Cardiac septum (tissue), 1 donor: ENCODE results near the gene CFC1B. TPM values are rescaled to one million over a fixed set of nuclear protein-coding genes. Genes with fewer than 3 reads are reported as not detected.
"Not testable (repeated sequence)": the region's sequence is repeated elsewhere in the genome, so short reads cannot be mapped to it uniquely, and the experiment has no call there.

Source experiments
- DNase-seq: peaks from one replicate; pipeline ENCODE4 v3.0.0-alpha.2; 2020; ENCODE audit warnings: low spot score
- intact Hi-C: fragments of 100-400 bp; cut with DNase I; formaldehyde crosslinking; loops from one replicate; pipeline ENCODE4 v1.14.0; 2022
- total RNA-seq: library from RNA; stranded (reverse); fragmentation: NEBNext Ultra II Directional; extraction: Animal tissue kit (Norgen Biotek cat#: 25700); gene quantifications from one replicate; pipeline ENCODE4 v1.2.1, GENCODE V29; 2021
- donor health status: DM: no; HTN: no; CAD: no.

Gene CFC1B
- total RNA-seq, 1 donor from 2014 or later = not detected

DNA sequence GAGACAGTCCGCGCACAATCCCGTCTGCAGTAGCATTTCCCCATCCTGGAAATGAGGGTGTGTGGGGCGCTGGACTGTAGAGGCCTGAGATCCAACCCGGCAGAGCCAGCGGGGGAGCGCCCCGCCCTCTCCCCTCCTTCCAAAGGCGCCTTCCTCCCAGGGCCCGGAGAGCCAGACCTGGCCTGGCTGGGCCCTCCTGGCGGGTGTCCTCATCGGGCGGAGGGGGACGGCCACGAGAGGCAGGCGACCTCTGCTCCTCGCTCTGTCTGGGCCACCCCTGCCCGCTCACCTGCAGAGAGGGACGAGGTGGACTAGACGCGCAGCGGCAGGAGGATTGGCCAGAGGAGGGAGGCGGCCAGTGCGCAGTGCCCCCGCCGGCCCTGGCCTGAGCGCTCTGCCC lies 28.5 kb downstream of the CFC1B start:
- intact Hi-C loops, DNase-seq: not testable (repeated sequence)

DNA sequence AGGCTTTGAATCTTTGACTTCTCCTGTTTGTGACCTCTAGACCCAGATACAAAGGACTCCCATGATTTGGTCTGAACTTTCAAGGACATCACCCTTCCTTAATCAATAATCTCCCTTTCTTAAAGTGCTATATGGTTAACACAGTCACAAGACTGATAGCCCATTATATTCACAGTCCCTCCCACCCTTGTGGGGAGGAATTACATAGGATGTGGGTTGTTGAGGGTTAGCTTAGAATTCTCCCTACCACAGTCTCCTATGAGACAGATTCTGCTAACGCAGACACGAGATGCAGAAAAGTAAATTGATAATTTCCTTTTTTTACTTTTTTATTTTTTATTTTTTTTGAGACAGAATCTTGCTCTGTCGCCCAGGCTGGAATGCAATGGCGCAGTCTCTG lies 33.2 kb downstream of the CFC1B start:
- DNase-seq, intact Hi-C loops: not testable (repeated sequence)

DNA sequence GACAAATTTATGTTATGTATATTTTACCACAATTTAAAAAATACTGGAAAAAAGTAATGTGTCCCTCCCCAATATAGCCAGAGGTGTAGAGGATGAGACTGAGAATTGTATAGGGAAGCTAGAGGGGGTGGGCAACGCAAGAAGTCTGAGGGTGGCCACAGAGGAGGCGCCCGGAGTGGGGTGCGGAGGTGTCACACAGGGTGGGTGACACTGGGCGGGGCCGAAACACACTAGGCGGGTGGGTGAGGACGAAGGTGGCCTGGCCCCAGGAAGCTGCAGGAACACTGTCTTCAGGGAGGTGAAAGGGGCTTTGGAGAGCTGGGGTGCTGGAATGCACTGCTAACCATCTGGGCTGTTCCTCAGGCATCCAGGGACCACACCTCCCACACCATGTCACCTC lies 35.4 kb downstream of the CFC1B start:
- intact Hi-C loops, DNase-seq: not testable (repeated sequence)

DNA sequence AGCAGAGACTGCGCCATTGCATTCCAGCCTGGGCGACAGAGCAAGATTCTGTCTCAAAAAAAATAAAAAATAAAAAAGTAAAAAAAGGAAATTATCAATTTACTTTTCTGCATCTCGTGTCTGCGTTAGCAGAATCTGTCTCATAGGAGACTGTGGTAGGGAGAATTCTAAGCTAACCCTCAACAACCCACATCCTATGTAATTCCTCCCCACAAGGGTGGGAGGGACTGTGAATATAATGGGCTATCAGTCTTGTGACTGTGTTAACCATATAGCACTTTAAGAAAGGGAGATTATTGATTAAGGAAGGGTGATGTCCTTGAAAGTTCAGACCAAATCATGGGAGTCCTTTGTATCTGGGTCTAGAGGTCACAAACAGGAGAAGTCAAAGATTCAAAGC lies 45.1 kb downstream of the CFC1B start:
- intact Hi-C loops, DNase-seq: not testable (repeated sequence)

DNA sequence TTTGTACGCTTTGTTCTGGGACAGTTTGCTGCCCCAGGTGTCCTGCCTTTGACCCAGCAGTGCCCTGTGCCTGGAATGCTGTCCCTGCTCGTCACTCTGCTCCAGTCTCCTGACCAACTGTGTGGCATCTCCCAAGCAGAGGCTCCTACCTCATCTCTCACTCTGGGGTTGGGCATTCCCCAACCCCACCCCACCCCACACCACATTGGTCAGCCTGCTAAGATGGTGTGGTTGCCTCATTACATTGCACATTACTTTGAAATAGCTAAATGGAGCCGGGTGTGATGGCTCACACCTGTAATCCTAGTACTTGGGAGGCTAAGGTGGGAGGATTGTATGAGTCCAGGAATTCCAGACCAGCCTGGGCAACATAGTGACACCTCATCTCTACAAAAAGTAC lies 50.9 kb downstream of the CFC1B start:
- intact Hi-C loops, DNase-seq: not testable (repeated sequence)

DNA sequence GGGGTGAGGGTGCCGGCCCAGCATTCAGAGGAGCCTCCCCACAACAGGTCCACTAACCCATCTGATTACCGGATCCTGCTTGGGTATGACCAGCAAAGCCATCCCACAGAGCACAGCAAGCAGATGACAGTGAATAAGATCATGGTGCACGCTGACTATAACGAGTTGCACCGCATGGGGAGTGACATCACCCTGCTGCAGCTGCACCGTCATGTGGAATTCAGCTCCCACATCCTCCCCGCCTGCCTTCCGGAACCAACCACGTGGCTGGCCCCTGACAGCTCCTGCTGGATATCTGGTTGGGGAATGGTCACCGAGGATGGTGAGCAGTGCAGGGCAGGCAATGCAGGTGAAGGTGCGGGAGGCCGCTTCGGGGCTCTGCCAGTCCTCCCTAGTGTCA lies 53.2 kb downstream of the CFC1B start:
- DNase-seq, intact Hi-C loops: not testable (repeated sequence)

DNA sequence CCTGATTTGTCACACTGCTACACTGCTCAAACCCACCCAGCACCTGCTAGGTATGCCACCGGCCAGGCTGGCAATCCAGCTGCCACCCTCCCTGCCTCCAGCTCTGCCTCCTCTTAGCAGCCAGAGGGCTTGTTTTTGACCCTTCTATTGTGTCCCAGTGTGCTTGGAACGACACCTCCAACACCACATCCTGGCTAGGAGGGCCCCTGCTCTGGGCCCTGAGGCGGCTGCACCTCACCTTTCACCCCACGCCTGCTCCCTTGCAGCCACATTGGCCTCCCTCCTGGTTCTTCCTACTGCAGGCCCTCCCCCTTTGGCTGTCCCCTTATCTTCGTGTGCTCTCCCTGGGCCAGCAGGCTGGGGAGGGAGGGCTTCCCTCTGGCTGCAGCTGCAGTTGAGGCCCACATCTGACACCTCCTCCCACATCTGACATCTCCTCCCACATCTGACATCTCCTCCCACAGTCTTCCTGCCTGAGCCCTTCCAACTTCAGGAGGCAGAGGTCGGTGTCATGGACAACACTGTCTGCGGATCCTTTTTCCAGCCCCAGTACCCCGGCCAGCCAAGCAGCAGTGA lies 55.3 kb downstream of the CFC1B start:
- DNase-seq, intact Hi-C loops: not testable (repeated sequence)

DNA sequence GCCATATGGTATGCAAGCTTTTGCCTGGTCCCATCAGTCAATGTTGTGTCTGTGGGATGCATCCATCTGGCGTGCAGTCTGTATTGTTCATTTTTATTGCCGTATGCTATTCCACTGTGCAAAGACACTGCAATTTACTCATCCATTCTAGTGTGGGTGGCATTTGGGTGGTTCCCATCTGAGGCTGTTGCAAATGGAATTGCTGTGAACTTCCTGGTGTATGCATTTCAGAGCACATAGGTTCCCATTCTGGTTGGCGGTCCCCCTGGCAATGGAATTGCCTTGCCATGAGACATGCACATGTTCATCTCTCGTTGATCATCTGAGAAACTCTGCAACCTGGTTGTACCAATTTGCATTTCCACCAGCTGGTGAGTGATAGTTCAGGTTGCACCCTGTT lies 56.5 kb downstream of the CFC1B start:
- DNase-seq, intact Hi-C loops: not testable (repeated sequence)

Other genes with a start within 250 kb of the CFC1B start
- 60.7 TPM for gene IMP4, start 178.3 kb upstream of the CFC1B start, total RNA-seq
- 13.4 TPM for gene PTPN18, start 165.2 kb upstream of the CFC1B start, total RNA-seq
- gene POTEI, start 11.9 kb upstream of the CFC1B start, total RNA-seq = not detected
- not detected for gene CFC1, start 78.4 kb downstream of the CFC1B start, total RNA-seq
- not detected for gene POTEJ, start 90.2 kb downstream of the CFC1B start, total RNA-seq
- not detected for gene GPR148, start 207.8 kb downstream of the CFC1B start, total RNA-seq
- gene AMER3, start 234.3 kb downstream of the CFC1B start, total RNA-seq = not detected